OCI-LY3 (cell line): ENCODE data around the gene MDM4.
A peak's percentile ranks its signal among the peaks of the same experiment; 100 is the strongest.

ENCODE experiments used
- H2AFZ ChIP-seq: fragments of 200-600, 300-600 bp; shearing (Covaris generic); 2 replicates; pipeline ENCODE4 v1.6.0; 2014; ENCODE audit warnings: antibody characterized with exemption, low read depth, low read length
- H3K27ac ChIP-seq: fragments of 200-600, 300-600 bp; sonication (generic); 2 replicates; pipeline ENCODE4 v1.5.1; 2014; ENCODE audit warnings: mild to moderate bottlenecking, low read length, moderate library complexity, mixed read lengths
- H3K27me3 ChIP-seq: fragments of 200-600, 300-600 bp; sonication (generic); 2 replicates; pipeline ENCODE4 v1.6.1; 2014; ENCODE audit warnings: low read depth, low read length, mixed read lengths
- H3K36me3 ChIP-seq: fragments of 200-600, 300-600 bp; sonication (generic); replicated peaks from 2 replicates; pipeline ENCODE3; 2014; ENCODE audit warnings: low read depth, low read length, mixed read lengths
- H3K4me1 ChIP-seq: fragments of 300-600, 200-600 bp; sonication (generic); 2 replicates; pipeline ENCODE4 v1.6.1; 2014; ENCODE audit warnings: low read length, mixed read lengths
- H3K4me2 ChIP-seq: fragments of 200-600, 300-600 bp; sonication (generic); 2 replicates; pipeline ENCODE4 v1.6.1; 2014; ENCODE audit warnings: low read length, mixed read lengths
- H3K4me3 ChIP-seq: fragments of 300-600, 200-600 bp; sonication (generic); 2 replicates; pipeline ENCODE4 v1.5.1; 2014; ENCODE audit warnings: antibody characterized with exemption, mild to moderate bottlenecking, low read length, moderate library complexity
- H3K79me2 ChIP-seq: fragments of 300-600, 200-600 bp; shearing (Covaris generic); 2 replicates; pipeline ENCODE4 v1.6.1; 2014; ENCODE audit warnings: mild to moderate bottlenecking, low read length, mixed read lengths
- H3K9ac ChIP-seq: fragments of 300-600, 200-600 bp; shearing (Covaris generic); 2 replicates; pipeline ENCODE4 v1.6.0; 2014; ENCODE audit warnings: mild to moderate bottlenecking, low read length, moderate library complexity
- H3K9me3 ChIP-seq: fragments of 200-600, 300-600 bp; shearing (Covaris generic); 2 replicates; pipeline ENCODE4 v1.6.1; 2014; ENCODE audit warnings: low read length, mixed read lengths; ENCODE audit not compliant: insufficient read depth
- H4K20me1 ChIP-seq: fragments of 200-600, 300-600 bp; sonication (generic); 2 replicates; pipeline ENCODE4 v1.6.1; 2016; ENCODE audit warnings: low read length, mixed read lengths; ENCODE audit not compliant: insufficient read depth
- EZH2phosphoT487 ChIP-seq: fragments of 200-600 bp; shearing (Covaris generic); IDR thresholded peaks from 2 replicates; pipeline ENCODE4 v1.6.1; 2018; ENCODE audit warnings: antibody characterized with exemption, mixed run types, low read depth
- TF ChIP-seq, protein P1 (sequence below): fragments of 200-600, 300-600 bp; sonication (generic); IDR thresholded peaks from 2 replicates; pipeline ENCODE4 v1.5.1; 2014; ENCODE audit warnings: antibody characterized with exemption, low read length, low read depth

Gene MDM4

DNA sequence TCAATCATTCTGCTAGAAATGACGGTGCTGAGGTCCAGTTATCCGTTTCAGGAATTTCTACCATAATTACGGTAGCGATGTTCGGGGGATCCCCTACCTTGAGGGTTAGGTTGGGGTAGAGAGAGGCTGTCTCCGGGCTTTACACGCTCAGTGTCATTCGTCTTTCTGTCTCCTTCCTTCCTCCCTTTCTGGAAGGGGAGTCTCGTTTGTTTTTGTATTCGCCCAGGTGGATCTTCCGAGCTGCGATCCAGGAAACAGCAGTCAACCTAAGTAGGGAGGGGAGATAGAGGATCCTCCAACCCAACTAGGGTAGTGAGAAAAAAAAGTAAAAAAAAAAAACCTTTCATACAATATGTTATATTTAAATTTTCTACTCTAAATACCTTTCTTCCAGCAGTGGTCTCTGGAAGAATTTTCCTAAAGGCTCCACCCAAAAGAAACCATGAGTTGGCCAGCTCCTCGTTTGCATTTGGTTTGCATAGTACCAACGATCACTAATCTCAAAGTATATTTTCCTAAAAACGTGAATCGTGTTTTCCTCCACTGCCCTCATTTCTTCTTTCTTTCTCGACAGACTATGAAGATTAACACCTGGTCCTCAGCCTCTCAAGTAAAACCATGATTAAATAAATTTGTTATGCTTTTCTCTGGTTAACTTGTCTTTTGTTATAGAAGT is 21.0 kb upstream of the MDM4 start:
- H3K9ac ChIP-seq, result peak overlapping the region; percentile 80
- peaks cover 2% of the 10 kb centered on the region for H3K36me3 ChIP-seq
- H3K27me3 ChIP-seq, result 0 out of 2 replicates have a peak, but pooled peaks cover 2% of the 10 kb centered on the region
- H4K20me1 ChIP-seq, result peaks cover 9% of the 10 kb centered on the region; the same call in 1 of the 2 replicates
- 0 out of 2 replicates have a peak, but pooled peaks cover 3% of the 10 kb centered on the region for H3K9me3 ChIP-seq
- peak overlapping the region; percentile 81 for H3K4me2 ChIP-seq
- peaks cover 31% of the 10 kb centered on the region for H3K79me2 ChIP-seq
- peak overlapping the region; percentile 82 for H2AFZ ChIP-seq
- peaks cover 31% of the 10 kb centered on the region for H3K4me1 ChIP-seq
- peak overlapping the region; percentile 82 for H3K4me3 ChIP-seq
- H3K27ac ChIP-seq, result peak overlapping the region; percentile 52
- TF ChIP-seq, protein P1, sequence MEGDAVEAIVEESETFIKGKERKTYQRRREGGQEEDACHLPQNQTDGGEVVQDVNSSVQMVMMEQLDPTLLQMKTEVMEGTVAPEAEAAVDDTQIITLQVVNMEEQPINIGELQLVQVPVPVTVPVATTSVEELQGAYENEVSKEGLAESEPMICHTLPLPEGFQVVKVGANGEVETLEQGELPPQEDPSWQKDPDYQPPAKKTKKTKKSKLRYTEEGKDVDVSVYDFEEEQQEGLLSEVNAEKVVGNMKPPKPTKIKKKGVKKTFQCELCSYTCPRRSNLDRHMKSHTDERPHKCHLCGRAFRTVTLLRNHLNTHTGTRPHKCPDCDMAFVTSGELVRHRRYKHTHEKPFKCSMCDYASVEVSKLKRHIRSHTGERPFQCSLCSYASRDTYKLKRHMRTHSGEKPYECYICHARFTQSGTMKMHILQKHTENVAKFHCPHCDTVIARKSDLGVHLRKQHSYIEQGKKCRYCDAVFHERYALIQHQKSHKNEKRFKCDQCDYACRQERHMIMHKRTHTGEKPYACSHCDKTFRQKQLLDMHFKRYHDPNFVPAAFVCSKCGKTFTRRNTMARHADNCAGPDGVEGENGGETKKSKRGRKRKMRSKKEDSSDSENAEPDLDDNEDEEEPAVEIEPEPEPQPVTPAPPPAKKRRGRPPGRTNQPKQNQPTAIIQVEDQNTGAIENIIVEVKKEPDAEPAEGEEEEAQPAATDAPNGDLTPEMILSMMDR, result no peak
- TF ChIP-seq EZH2phosphoT487, result no peak

DNA sequence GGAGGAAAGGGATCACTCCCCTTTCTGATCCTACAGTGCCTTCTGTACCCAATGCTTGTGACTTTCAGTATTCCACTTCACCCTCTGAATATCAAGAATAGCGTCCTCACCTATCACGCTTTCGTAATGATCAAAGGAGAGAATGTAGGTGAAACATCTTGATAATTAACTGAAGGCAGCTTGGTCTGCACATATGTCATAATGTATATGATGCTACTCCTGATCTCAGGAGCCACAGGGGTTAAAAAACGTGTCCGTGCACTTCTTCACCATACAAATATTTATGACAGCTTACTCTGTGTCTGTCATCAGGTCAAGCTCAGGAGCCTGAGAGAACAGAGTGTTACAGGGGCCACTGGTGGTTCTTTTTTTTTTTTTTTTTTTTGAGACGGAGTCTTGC is 20.4 kb upstream of the MDM4 start:
- H3K9ac ChIP-seq, result peak overlapping the region; percentile 80
- H3K4me1 ChIP-seq, result peaks cover 31% of the 10 kb centered on the region
- H3K36me3 ChIP-seq, result no peaks in the 10 kb centered on the region
- 0 out of 2 replicates have a peak, but pooled peaks cover 2% of the 10 kb centered on the region for H3K27me3 ChIP-seq
- peaks cover 9% of the 10 kb centered on the region; the same call in 1 of the 2 replicates for H4K20me1 ChIP-seq
- peak overlapping the region; percentile 65; the same call in 1 of the 2 replicates for H2AFZ ChIP-seq
- peak overlapping the region; percentile 52 for H3K27ac ChIP-seq
- TF ChIP-seq EZH2phosphoT487, result no peak
- TF ChIP-seq, protein P1, result no peak
- H3K79me2 ChIP-seq, result peaks cover 31% of the 10 kb centered on the region
- H3K9me3 ChIP-seq, result 0 out of 2 replicates have a peak, but pooled peaks cover 3% of the 10 kb centered on the region
- H3K4me2 ChIP-seq, result peak overlapping the region; percentile 81
- peak overlapping the region; percentile 82 for H3K4me3 ChIP-seq

DNA sequence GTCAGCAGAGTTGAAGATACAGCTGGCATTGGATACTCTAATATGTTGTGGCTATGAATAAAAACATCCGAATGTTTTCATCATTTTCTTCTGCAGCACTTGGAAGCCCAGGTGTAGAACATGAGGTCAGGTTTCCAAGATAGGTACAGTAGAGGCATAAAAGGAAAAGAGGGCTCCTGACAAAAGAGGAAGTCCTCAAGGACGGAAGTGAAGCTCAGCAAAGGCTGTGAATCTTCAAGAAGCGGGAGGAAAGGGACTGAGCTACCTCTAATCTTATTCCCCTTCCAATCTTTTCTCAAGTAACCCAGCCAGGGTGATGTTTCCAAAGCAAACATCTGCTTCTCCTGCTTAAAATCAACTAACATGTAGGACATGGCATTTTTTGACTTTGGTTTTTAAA is 17.2 kb upstream of the MDM4 start:
- Histone ChIP-seq H3K4me2 (peak overlapping the region; percentile 39), H3K27ac (no peak overlapping the region), H4K20me1 (no peaks in the 10 kb centered on the region), H3K36me3 (no peaks in the 10 kb centered on the region), H2AFZ (peak overlapping the region; percentile 64), H3K9me3 (0 out of 2 replicates have a peak, but pooled peaks cover 3% of the 10 kb centered on the region), H3K79me2 (peaks cover 4% of the 10 kb centered on the region; the same call in 1 of the 2 replicates), H3K9ac (no peak overlapping the region), H3K4me3 (no peak overlapping the region), H3K27me3 (0 out of 2 replicates have a peak, but pooled peaks cover 2% of the 10 kb centered on the region), H3K4me1 (peaks cover 32% of the 10 kb centered on the region)
- TF ChIP-seq, protein P1, result no peak
- no peak for TF ChIP-seq EZH2phosphoT487
